NT2/D1 (cell line): Measurements from ENCODE around the gene DYNC2H1.
A peak's percentile ranks its signal among the peaks of the same experiment; 100 is the strongest.

Experiments used
- DNase-seq: peaks from one replicate; pipeline ENCODE4 v3.0.0-alpha.2; 2011; ENCODE audit warnings: low read depth, low spot score
- H3K27me3 ChIP-seq: 2 replicates; pipeline ENCODE4 v1.6.0; 2011; ENCODE audit warnings: mild to moderate bottlenecking; ENCODE audit not compliant: insufficient read length, insufficient read depth
- H3K36me3 ChIP-seq: 2 replicates; pipeline ENCODE4 v1.6.1; 2011; ENCODE audit warnings: mild to moderate bottlenecking, low read length, mixed read lengths; ENCODE audit not compliant: insufficient read depth, insufficient read length
- H3K4me1 ChIP-seq: 2 replicates; pipeline ENCODE4 v1.5.1; 2011; ENCODE audit not compliant: insufficient read depth, insufficient read length
- H3K4me3 ChIP-seq: 2 replicates; pipeline ENCODE4 v1.5.1; 2011; ENCODE audit warnings: low read depth; ENCODE audit not compliant: insufficient read length
- H3K9ac ChIP-seq: 2 replicates; pipeline ENCODE4 v1.6.0; 2011; ENCODE audit warnings: low read depth; ENCODE audit not compliant: insufficient read length
- H3K9me3 ChIP-seq: 2 replicates; pipeline ENCODE4 v1.5.1; 2011; ENCODE audit warnings: mild to moderate bottlenecking, low read length; ENCODE audit not compliant: insufficient read depth
- SUZ12 ChIP-seq: IDR thresholded peaks from 2 replicates; pipeline ENCODE4 v1.6.1; 2011; ENCODE audit not compliant: insufficient read length, insufficient read depth; ENCODE audit errors: extremely low read depth
- YY1 ChIP-seq: IDR thresholded peaks from 2 replicates; pipeline ENCODE4 v1.6.1; 2011; ENCODE audit not compliant: insufficient read length, insufficient read depth
- ZNF274 ChIP-seq: IDR thresholded peaks from 2 replicates; pipeline ENCODE4 v1.6.1; 2011; ENCODE audit warnings: mild to moderate bottlenecking, low read depth, low read length

Gene DYNC2H1

DNA sequence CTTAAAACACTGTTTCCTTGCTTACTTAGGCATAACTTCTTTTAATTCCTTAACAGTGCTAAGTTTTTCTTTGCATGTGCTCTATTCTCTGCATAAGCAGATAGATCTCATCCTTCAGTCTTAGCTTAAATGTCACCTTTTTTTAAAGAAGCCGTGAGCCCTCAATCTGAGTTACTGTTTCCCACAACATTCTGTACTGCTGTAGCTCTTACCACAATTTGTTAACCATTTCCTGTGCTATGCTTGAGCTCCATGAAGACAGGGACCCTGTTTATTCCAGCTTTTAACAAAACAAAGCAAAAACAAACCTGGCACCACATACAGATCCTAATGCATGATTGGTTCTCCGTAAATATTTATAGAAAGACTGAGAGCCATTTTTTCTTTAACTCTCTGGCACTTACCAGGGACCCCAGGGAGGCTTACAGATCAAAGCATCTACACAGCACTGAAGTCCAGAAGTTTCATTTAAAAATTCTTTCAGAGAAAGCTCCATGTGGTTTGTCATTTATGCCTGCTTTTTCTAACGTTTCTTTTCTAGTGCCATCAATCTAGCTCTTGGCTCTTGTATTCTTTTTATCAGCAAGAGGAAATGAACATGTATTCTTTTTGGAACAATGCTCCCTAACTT is 74.9 kb downstream of the DYNC2H1 start:
- Histone ChIP-seq H3K9ac (no peak overlapping the region), H3K9me3 (no peaks in the 10 kb centered on the region), H3K36me3 (no peaks in the 10 kb centered on the region), H3K4me1 (no peaks in the 10 kb centered on the region), H3K4me3 (no peak overlapping the region), H3K27me3 (no peaks in the 10 kb centered on the region)
- TF ChIP-seq SUZ12 (no peak), YY1 (no peak), ZNF274 (no peak)
- peak; percentile 0 for DNase-seq

- no peaks in the 10 kb centered on the region for H3K4me1 ChIP-seq
- no peak for TF ChIP-seq SUZ12
- TF ChIP-seq ZNF274: no peak
- no peak for TF ChIP-seq YY1
- H3K27me3 ChIP-seq: no peaks in the 10 kb centered on the region
- H3K36me3 ChIP-seq: no peaks in the 10 kb centered on the region
- H3K9me3 ChIP-seq: no peaks in the 10 kb centered on the region
- no peak overlapping the region for H3K9ac ChIP-seq
- DNase-seq: peak; percentile 1
- H3K4me3 ChIP-seq: no peak overlapping the region
These were observed 92.9 kb downstream of the DYNC2H1 start for GRCh38 chr11:103202048-103202651.

GRCh38 chr11:103210543-103210942 is 101.3 kb downstream of the DYNC2H1 start:
- TF ChIP-seq ZNF274 (no peak), YY1 (no peak), SUZ12 (no peak)
- no peak for DNase-seq
- no peaks in the 10 kb centered on the region for H3K9me3 ChIP-seq
- no peaks in the 10 kb centered on the region for H3K27me3 ChIP-seq
- H3K4me1 ChIP-seq: no peaks in the 10 kb centered on the region
- H3K9ac ChIP-seq: no peak overlapping the region
- no peaks in the 10 kb centered on the region for H3K36me3 ChIP-seq
- H3K4me3 ChIP-seq: no peak overlapping the region

GRCh38 chr11:103215812-103216211 is 106.6 kb downstream of the DYNC2H1 start:
- H3K9me3 ChIP-seq: no peaks in the 10 kb centered on the region
- H3K4me3 ChIP-seq: no peak overlapping the region
- no peaks in the 10 kb centered on the region for H3K4me1 ChIP-seq
- H3K36me3 ChIP-seq: no peaks in the 10 kb centered on the region
- DNase-seq: no peak
- H3K27me3 ChIP-seq: no peaks in the 10 kb centered on the region
- no peak overlapping the region for H3K9ac ChIP-seq
- no peak for TF ChIP-seq ZNF274
- TF ChIP-seq SUZ12: no peak
- no peak for TF ChIP-seq YY1

DNA sequence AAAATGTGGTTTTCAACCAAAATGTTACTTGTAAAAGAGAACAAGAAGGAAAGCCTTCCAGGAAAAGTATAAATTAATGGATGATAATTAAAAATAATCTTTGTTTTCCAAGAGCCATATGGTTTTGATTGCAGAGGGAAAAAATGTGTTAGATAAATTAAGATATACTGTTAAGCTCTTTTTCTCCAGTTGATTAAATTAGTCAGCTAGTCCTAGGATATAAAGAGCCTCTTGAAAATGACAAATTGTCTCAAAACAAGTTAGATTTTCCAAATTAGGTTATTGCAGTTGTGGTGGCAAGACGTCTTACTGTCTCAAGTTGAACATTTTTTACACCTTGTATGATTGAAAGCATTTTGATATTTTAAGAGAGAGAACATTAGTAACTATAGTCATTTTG is 110.9 kb downstream of the DYNC2H1 start:
- H3K36me3 ChIP-seq: no peaks in the 10 kb centered on the region
- no peak for DNase-seq
- TF ChIP-seq ZNF274 (no peak), YY1 (no peak), SUZ12 (no peak)
- H3K9me3 ChIP-seq: no peaks in the 10 kb centered on the region
- H3K4me1 ChIP-seq: no peaks in the 10 kb centered on the region
- no peak overlapping the region for H3K4me3 ChIP-seq
- no peak overlapping the region for H3K9ac ChIP-seq
- H3K27me3 ChIP-seq: no peaks in the 10 kb centered on the region

DNA sequence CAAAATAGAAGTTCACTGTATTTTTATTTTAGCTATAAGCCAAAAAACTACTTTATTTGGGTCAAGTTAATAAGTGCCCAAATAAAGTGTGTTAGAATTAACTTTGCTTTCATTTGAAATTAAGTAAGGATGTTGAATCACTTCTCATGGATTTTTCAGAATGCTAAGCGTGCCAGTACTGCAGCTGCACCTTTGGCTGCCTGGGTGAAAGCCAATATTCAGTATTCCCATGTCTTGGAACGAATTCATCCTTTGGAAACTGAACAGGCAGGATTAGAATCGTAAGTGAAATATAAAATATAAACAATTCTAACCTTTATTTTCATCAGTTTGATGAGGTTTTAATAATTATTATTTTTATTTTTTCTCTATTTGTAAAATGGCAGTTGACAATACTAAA is 113.6 kb downstream of the DYNC2H1 start:
- no peak overlapping the region for H3K4me3 ChIP-seq
- H3K27me3 ChIP-seq: no peaks in the 10 kb centered on the region
- H3K36me3 ChIP-seq: no peaks in the 10 kb centered on the region
- DNase-seq: no peak
- H3K9ac ChIP-seq: no peak overlapping the region
- no peaks in the 10 kb centered on the region for H3K4me1 ChIP-seq
- no peaks in the 10 kb centered on the region for H3K9me3 ChIP-seq
- TF ChIP-seq ZNF274 (no peak), SUZ12 (no peak), YY1 (no peak)

- H3K9me3 ChIP-seq: no peaks in the 10 kb centered on the region
- no peaks in the 10 kb centered on the region for H3K36me3 ChIP-seq
- TF ChIP-seq YY1 (no peak), SUZ12 (no peak), ZNF274 (no peak)
- no peaks in the 10 kb centered on the region for H3K27me3 ChIP-seq
- no peaks in the 10 kb centered on the region for H3K4me1 ChIP-seq
- peak; percentile 11 for DNase-seq
- H3K9ac ChIP-seq: no peak overlapping the region
- H3K4me3 ChIP-seq: no peak overlapping the region
These were observed 119.6 kb downstream of the DYNC2H1 start for GRCh38 chr11:103228807-103229206.
